ENCODE data around the gene DIS3L2. TPM values are rescaled to one million over a fixed set of nuclear protein-coding genes. Genes with fewer than 3 reads are reported as not detected.
"Not testable (repeated sequence)": the region's sequence is repeated elsewhere in the genome, so short reads cannot be mapped to it uniquely, and the experiment has no call there.

The DIS3L2 gene
- total RNA-seq, 1 donor from 2014 or later, result 11.8 TPM

DNA sequence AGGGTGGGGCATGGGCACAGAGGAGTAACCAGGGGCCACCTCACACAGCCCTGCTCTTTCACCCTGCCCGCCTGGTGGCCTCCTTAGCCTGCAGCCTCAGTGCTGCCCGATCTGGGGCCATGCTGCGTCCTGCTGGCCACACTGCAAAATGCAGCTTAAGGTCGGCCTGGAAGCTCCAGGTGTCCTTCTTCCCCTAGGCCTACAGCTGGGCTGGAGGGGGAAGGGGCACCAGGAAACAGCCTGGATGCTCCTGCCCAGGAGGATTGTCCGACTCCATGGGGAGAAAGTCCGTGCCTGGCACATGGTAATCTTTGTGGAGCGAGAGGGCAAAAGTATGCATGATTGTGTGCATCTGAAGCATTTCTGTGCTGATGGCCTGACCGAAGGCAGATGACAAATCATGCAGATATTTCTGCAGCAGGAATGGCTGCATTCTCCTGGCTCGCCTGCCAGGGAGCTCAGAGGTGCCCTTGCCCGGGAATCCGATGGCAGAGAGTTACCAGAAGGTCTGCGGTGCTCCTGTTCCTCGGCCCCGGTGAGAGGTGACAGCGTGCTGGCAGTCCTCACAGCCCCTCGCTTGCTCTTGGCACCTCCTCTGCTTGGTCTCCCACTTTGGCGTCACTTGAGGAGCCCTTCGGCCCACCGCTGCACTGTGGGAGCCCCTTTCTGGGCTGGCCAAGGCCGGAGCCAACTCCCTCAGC is 404.3 kb downstream of the DIS3L2 start:
- no peaks in the 10 kb centered on the region for H3K36me3 ChIP-seq (ENCODE audit: control insufficient read depth, insufficient read depth, low read length)
- FAIRE-seq (no peak), DNase-seq (ENCODE audit: low read depth) (no peak)
- TF ChIP-seq, protein P1, sequence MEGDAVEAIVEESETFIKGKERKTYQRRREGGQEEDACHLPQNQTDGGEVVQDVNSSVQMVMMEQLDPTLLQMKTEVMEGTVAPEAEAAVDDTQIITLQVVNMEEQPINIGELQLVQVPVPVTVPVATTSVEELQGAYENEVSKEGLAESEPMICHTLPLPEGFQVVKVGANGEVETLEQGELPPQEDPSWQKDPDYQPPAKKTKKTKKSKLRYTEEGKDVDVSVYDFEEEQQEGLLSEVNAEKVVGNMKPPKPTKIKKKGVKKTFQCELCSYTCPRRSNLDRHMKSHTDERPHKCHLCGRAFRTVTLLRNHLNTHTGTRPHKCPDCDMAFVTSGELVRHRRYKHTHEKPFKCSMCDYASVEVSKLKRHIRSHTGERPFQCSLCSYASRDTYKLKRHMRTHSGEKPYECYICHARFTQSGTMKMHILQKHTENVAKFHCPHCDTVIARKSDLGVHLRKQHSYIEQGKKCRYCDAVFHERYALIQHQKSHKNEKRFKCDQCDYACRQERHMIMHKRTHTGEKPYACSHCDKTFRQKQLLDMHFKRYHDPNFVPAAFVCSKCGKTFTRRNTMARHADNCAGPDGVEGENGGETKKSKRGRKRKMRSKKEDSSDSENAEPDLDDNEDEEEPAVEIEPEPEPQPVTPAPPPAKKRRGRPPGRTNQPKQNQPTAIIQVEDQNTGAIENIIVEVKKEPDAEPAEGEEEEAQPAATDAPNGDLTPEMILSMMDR (IDR thresholded peaks at IDR 0.05; ENCODE audit: insufficient read depth, low read length, severe bottlenecking), result peak; percentile 50
- H3K4me3 ChIP-seq (ENCODE audit: low read depth, low read length), result no peak overlapping the region
- H3K27me3 ChIP-seq (ENCODE audit: control insufficient read depth, insufficient read depth, low read length), result no peaks in the 10 kb centered on the region

GRCh38 chr2:232366461-232366860 is 404.9 kb downstream of the DIS3L2 start:
- DNase-seq (ENCODE audit: low read depth); H3K4me3 ChIP-seq (ENCODE audit: low read depth, low read length); H3K27me3 ChIP-seq (ENCODE audit: control insufficient read depth, insufficient read depth, low read length); H3K36me3 ChIP-seq (ENCODE audit: control insufficient read depth, insufficient read depth, low read length); FAIRE-seq: not testable (repeated sequence)

DNA sequence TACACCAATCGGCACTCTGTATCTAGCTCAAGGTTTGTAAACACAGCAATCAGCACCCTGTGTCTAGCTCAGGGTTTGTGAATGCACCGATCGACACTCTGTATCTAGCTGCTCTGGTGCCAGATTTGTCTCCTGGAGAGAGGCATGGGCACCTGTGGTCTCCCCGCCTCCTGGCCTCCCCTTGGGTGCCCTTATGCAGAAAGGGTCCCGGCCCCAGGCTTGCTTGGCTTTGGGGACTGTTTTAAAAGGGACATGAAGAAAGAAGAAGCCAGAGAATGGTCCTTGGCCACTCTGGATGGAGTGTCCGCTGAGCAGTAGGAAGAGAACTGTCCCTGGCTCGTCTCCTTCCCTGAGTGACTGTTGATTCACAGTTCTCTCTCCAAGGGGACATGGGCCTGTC is 405.5 kb downstream of the DIS3L2 start:
- no peak overlapping the region for H3K4me3 ChIP-seq (ENCODE audit: low read depth, low read length)
- FAIRE-seq (no peak), DNase-seq (ENCODE audit: low read depth) (no peak)
- no peaks in the 10 kb centered on the region for H3K27me3 ChIP-seq (ENCODE audit: control insufficient read depth, insufficient read depth, low read length)
- H3K36me3 ChIP-seq (ENCODE audit: control insufficient read depth, insufficient read depth, low read length), result no peaks in the 10 kb centered on the region
- TF ChIP-seq, protein P1 (IDR thresholded peaks at IDR 0.05; ENCODE audit: insufficient read depth, low read length, severe bottlenecking), result no peak

DNA sequence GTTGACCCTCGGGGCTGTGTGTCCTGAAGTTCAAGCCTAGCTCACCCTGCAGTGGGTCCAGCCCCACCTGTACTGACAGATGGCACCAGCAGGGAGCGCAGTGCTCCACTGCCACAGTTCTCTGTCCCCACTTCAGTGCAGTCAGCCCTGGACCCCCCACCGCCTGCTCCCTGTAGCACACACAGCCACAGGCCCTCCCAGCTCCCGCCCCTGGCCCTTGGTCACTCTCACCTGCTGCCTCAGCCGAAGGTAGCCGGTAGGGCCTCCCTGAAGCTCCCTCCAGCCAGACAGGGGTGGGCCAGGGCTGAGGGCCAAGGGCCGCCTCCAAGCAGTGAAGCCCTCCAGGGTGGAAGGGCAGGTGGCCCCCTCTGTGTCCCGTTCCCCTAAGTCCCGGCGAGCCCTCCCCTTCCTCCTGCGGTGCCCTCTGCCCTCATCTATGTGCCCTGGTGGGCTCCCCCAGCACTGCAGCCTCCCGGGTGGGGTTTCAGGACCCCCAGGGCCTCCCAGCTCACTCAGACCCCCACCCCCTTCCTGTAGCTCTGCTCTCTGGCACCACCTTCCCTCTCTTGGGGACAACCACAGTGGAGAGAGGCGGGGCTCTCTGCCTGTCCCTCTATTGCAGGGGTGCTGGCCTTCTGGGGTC is 406.2 kb downstream of the DIS3L2 start:
- no peaks in the 10 kb centered on the region for H3K36me3 ChIP-seq (ENCODE audit: control insufficient read depth, insufficient read depth, low read length)
- H3K27me3 ChIP-seq (ENCODE audit: control insufficient read depth, insufficient read depth, low read length), result no peaks in the 10 kb centered on the region
- no peak overlapping the region for H3K4me3 ChIP-seq (ENCODE audit: low read depth, low read length)
- TF ChIP-seq, protein P1 (IDR thresholded peaks at IDR 0.05; ENCODE audit: insufficient read depth, low read length, severe bottlenecking), result peak; percentile 10
- DNase-seq (ENCODE audit: low read depth) (no peak), FAIRE-seq (no peak)

- FAIRE-seq, result no peak
Observed at GRCh38 chr2:232368311-232368731, 406.8 kb downstream of the DIS3L2 start.

More at GRCh38 chr2:232368311-232368731, 406.8 kb downstream of the DIS3L2 start:
- H3K27me3 ChIP-seq (ENCODE audit: control insufficient read depth, insufficient read depth, low read length), result no peaks in the 10 kb centered on the region
- TF ChIP-seq, protein P1 (IDR thresholded peaks at IDR 0.05; ENCODE audit: insufficient read depth, low read length, severe bottlenecking), result no peak
- peak; percentile 28 for DNase-seq (ENCODE audit: low read depth)
- H3K36me3 ChIP-seq (ENCODE audit: control insufficient read depth, insufficient read depth, low read length), result no peaks in the 10 kb centered on the region
- no peak overlapping the region for H3K4me3 ChIP-seq (ENCODE audit: low read depth, low read length)

All from bronchial epithelial cell (primary cell).